ENCODE data around the gene RBM22.

RBM22 gene

GRCh38 chr5:150700246-150700593 lies 642 bp downstream of the RBM22 start:
- DNase-seq = no peak
- no peak overlapping the region for H3K27ac Mint-ChIP-seq
- H3K4me1 Mint-ChIP-seq = peaks cover 10% of the 10 kb centered on the region
- H3K9me3 Mint-ChIP-seq = no peaks in the 10 kb centered on the region
- peaks cover 26% of the 10 kb centered on the region for H3K36me3 Mint-ChIP-seq
- no peak overlapping the region for H3K4me3 Mint-ChIP-seq
- CTCF ChIA-PET = interaction anchor here (1.0 to 3.0 kb wide), 20 partner anchors 10 to 250 kb away, joined by 3 to 57 read pairs (median 3); partner anchors contain the start of genes DCTN4, IRGM and SMIM3
- no peaks in the 10 kb centered on the region for H3K27me3 Mint-ChIP-seq

GRCh38 chr5:150694612-150695011 lies 6.2 kb downstream of the RBM22 start:
- no peak for DNase-seq
- Mint-ChIP-seq H3K36me3 (peaks cover 69% of the 10 kb centered on the region), H3K27ac (no peak overlapping the region), H3K4me1 (peaks cover 2% of the 10 kb centered on the region), H3K9me3 (no peaks in the 10 kb centered on the region), H3K27me3 (no peaks in the 10 kb centered on the region), H3K4me3 (no peak overlapping the region)
- CTCF ChIA-PET = no interaction called here

- Mint-ChIP-seq H3K27me3 (no peaks in the 10 kb centered on the region), H3K4me1 (no peaks in the 10 kb centered on the region), H3K4me3 (no peak overlapping the region), H3K27ac (no peak overlapping the region), H3K9me3 (no peaks in the 10 kb centered on the region), H3K36me3 (peaks cover 64% of the 10 kb centered on the region)
- CTCF ChIA-PET = no interaction called here
- no peak for DNase-seq
Observed at GRCh38 chr5:150692276-150692675, 8.6 kb downstream of the RBM22 start.

GRCh38 chr5:150690760-150691159 lies 10.1 kb downstream of the RBM22 start:
- H3K27ac Mint-ChIP-seq = no peak overlapping the region
- CTCF ChIA-PET = interaction anchor here (1.6 kb wide), 1 partner anchor 10 kb away, joined by 3 read pairs; the partner anchor contains the start of gene RBM22

GRCh38 chr5:150689120-150689519 lies 11.7 kb downstream of the RBM22 start:
- no peak for DNase-seq
- Mint-ChIP-seq H3K4me1 (no peaks in the 10 kb centered on the region), H3K9me3 (no peaks in the 10 kb centered on the region), H3K27me3 (no peaks in the 10 kb centered on the region), H3K4me3 (no peak overlapping the region), H3K27ac (no peak overlapping the region), H3K36me3 (peaks cover 43% of the 10 kb centered on the region)
- CTCF ChIA-PET = interaction anchor here (0.8 kb wide), 1 partner anchor 12 kb away, joined by 3 read pairs; the partner anchor contains the start of gene RBM22

More at GRCh38 chr5:150690760-150691159, 10.1 kb downstream of the RBM22 start:
- peaks cover 56% of the 10 kb centered on the region for H3K36me3 Mint-ChIP-seq
- H3K4me1 Mint-ChIP-seq = no peaks in the 10 kb centered on the region
- H3K27me3 Mint-ChIP-seq = no peaks in the 10 kb centered on the region
- no peaks in the 10 kb centered on the region for H3K9me3 Mint-ChIP-seq
- no peak for DNase-seq
- no peak overlapping the region for H3K4me3 Mint-ChIP-seq

GRCh38 chr5:150676578-150676977 lies 24.3 kb downstream of the RBM22 start:
- Mint-ChIP-seq H3K9me3 (no peaks in the 10 kb centered on the region), H3K4me1 (peaks cover 11% of the 10 kb centered on the region), H3K27me3 (peaks cover 15% of the 10 kb centered on the region), H3K27ac (no peak overlapping the region), H3K36me3 (no peaks in the 10 kb centered on the region), H3K4me3 (no peak overlapping the region)
- CTCF ChIA-PET = no interaction called here
- DNase-seq = no peak

- Mint-ChIP-seq H3K4me3 (no peak overlapping the region), H3K27me3 (peaks cover 30% of the 10 kb centered on the region), H3K27ac (no peak overlapping the region), H3K36me3 (no peaks in the 10 kb centered on the region), H3K9me3 (no peaks in the 10 kb centered on the region), H3K4me1 (peaks cover 17% of the 10 kb centered on the region)
- CTCF ChIA-PET = no interaction called here
- DNase-seq = no peak
Observed at GRCh38 chr5:150675069-150675468, 25.8 kb downstream of the RBM22 start.

GRCh38 chr5:150674341-150674821 lies 26.5 kb downstream of the RBM22 start:
- Mint-ChIP-seq H3K27ac (peak overlapping the region; percentile 7), H3K4me3 (no peak overlapping the region), H3K4me1 (peaks cover 17% of the 10 kb centered on the region), H3K36me3 (no peaks in the 10 kb centered on the region), H3K9me3 (no peaks in the 10 kb centered on the region), H3K27me3 (peaks cover 34% of the 10 kb centered on the region)
- DNase-seq = no peak
- CTCF ChIA-PET = no interaction called here

GRCh38 chr5:150672884-150673275 lies 28.0 kb downstream of the RBM22 start:
- CTCF ChIA-PET = interaction anchor here (0.6 to 1.5 kb wide), 2 partner anchors 27 to 28 kb away, joined by 3 to 6 read pairs; partner anchors contain the start of gene RBM22
- peak overlapping the region; percentile 72 for H3K4me3 Mint-ChIP-seq

GRCh38 chr5:150672237-150672883 lies 28.5 kb downstream of the RBM22 start:
- Mint-ChIP-seq H3K9me3 (no peaks in the 10 kb centered on the region), H3K27ac (no peak overlapping the region), H3K36me3 (no peaks in the 10 kb centered on the region), H3K4me1 (peaks cover 17% of the 10 kb centered on the region), H3K27me3 (peaks cover 34% of the 10 kb centered on the region), H3K4me3 (peak overlapping the region; percentile 72)
- CTCF ChIA-PET = interaction anchor here (1.5 kb wide), 1 partner anchor 28 kb away, joined by 6 read pairs; the partner anchor contains the start of gene RBM22
- DNase-seq = peak; percentile 59

More at GRCh38 chr5:150672884-150673275, 28.0 kb downstream of the RBM22 start:
- Mint-ChIP-seq H3K4me1 (peaks cover 17% of the 10 kb centered on the region), H3K27me3 (peaks cover 34% of the 10 kb centered on the region), H3K27ac (no peak overlapping the region), H3K9me3 (no peaks in the 10 kb centered on the region), H3K36me3 (no peaks in the 10 kb centered on the region)
- DNase-seq = no peak

GRCh38 chr5:150671509-150672236 lies 29.2 kb downstream of the RBM22 start:
- no peak overlapping the region for H3K27ac Mint-ChIP-seq
- H3K27me3 Mint-ChIP-seq = peaks cover 34% of the 10 kb centered on the region
- no peaks in the 10 kb centered on the region for H3K36me3 Mint-ChIP-seq
- H3K4me3 Mint-ChIP-seq = peak overlapping the region; percentile 72
- H3K9me3 Mint-ChIP-seq = no peaks in the 10 kb centered on the region
- CTCF ChIA-PET = interaction anchor here (1.5 kb wide), 1 partner anchor 29 kb away, joined by 6 read pairs; the partner anchor contains the start of gene RBM22
- DNase-seq = peak; percentile 37
- H3K4me1 Mint-ChIP-seq = peaks cover 17% of the 10 kb centered on the region

GRCh38 chr5:150670948-150671310 lies 29.9 kb downstream of the RBM22 start:
- no peak for DNase-seq
- Mint-ChIP-seq H3K9me3 (no peaks in the 10 kb centered on the region), H3K36me3 (no peaks in the 10 kb centered on the region), H3K27ac (no peak overlapping the region), H3K27me3 (peaks cover 34% of the 10 kb centered on the region), H3K4me3 (no peak overlapping the region), H3K4me1 (peaks cover 17% of the 10 kb centered on the region)
- CTCF ChIA-PET = no interaction called here

- CTCF ChIA-PET = no interaction called here
- Mint-ChIP-seq H3K4me3 (no peak overlapping the region), H3K9me3 (no peaks in the 10 kb centered on the region), H3K36me3 (no peaks in the 10 kb centered on the region), H3K4me1 (peaks cover 17% of the 10 kb centered on the region), H3K27ac (no peak overlapping the region), H3K27me3 (peaks cover 34% of the 10 kb centered on the region)
- DNase-seq = no peak
Observed at GRCh38 chr5:150670275-150670947, 30.5 kb downstream of the RBM22 start.

- DNase-seq = peak; percentile 2
- Mint-ChIP-seq H3K36me3 (no peaks in the 10 kb centered on the region), H3K27ac (no peak overlapping the region), H3K4me1 (no peaks in the 10 kb centered on the region), H3K9me3 (no peaks in the 10 kb centered on the region), H3K4me3 (no peak overlapping the region), H3K27me3 (peaks cover 33% of the 10 kb centered on the region)
- CTCF ChIA-PET = interaction anchor here (0.8 to 1.4 kb wide), 2 partner anchors 9 to 104 kb away, joined by 3 to 4 read pairs; no protein-coding TSS in a partner anchor
Observed at GRCh38 chr5:150665044-150665443, 35.8 kb downstream of the RBM22 start.

Data from activated naive CD4-positive, alpha-beta T cell treated with anti-CD3 and anti-CD28 coated beads, Interleukin-2, amount 10 ng/mL, durations not matched to agents 7 days and 5 days (primary cell).